A673 (cell line): ENCODE results near the gene ALDH1B1.

Experiments
- EZH2 ChIP-seq: fragments of 200-600 bp; sonication (generic); IDR thresholded peaks from 2 replicates; pipeline ENCODE4 v1.6.1; 2017; ENCODE audit warnings: borderline replicate concordance, low read depth, mild to moderate bottlenecking, mixed read lengths, antibody characterized with exemption, low read length; ENCODE audit not compliant: poor library complexity, severe bottlenecking
- TF ChIP-seq, protein P1 (sequence below): fragments of 300-800, 200-600 bp; sonication (generic); conservative IDR thresholded peaks from 2 replicates; pipeline ENCODE4 v1.5.1; 2017; ENCODE audit warnings: low read depth, mild to moderate bottlenecking, antibody characterized with exemption, low read length, moderate library complexity, mixed read lengths

DNA sequence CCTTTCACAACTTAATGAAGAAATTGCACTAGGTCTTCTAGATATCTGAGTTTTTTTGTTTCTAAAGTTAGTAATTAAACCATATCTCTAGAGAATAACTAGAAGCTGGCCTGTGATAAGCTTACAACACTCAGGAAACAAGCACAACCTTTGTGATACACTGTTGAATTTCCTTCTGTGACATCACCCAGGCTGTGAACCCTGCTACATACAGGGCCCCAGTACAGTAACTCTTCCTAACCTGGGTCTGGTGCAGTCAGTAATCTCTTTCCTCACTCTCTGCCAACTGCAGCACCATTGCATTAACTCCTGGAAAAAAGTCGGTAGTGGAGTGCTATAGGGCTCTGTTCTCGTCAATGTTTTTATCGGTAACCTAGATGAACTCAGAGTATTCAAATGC, 42.4 kb downstream of the ALDH1B1 start:
- TF ChIP-seq, protein P1, sequence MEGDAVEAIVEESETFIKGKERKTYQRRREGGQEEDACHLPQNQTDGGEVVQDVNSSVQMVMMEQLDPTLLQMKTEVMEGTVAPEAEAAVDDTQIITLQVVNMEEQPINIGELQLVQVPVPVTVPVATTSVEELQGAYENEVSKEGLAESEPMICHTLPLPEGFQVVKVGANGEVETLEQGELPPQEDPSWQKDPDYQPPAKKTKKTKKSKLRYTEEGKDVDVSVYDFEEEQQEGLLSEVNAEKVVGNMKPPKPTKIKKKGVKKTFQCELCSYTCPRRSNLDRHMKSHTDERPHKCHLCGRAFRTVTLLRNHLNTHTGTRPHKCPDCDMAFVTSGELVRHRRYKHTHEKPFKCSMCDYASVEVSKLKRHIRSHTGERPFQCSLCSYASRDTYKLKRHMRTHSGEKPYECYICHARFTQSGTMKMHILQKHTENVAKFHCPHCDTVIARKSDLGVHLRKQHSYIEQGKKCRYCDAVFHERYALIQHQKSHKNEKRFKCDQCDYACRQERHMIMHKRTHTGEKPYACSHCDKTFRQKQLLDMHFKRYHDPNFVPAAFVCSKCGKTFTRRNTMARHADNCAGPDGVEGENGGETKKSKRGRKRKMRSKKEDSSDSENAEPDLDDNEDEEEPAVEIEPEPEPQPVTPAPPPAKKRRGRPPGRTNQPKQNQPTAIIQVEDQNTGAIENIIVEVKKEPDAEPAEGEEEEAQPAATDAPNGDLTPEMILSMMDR = no peak
- no peak for TF ChIP-seq EZH2
